HG02884 (cell line): ENCODE measurements around the gene APIP.
"Not testable (repeated sequence)": the region's sequence is repeated elsewhere in the genome, so short reads cannot be mapped to it uniquely, and the experiment has no call there.

Experiments used
- ATAC-seq: cut with Tn5 transposase; IDR thresholded peaks from one replicate; pipeline ENCODE4 v1.9.1; 2021; ENCODE audit warnings: mild to moderate bottlenecking, moderate library complexity; ENCODE audit not compliant: unreplicated experiment

APIP gene

DNA sequence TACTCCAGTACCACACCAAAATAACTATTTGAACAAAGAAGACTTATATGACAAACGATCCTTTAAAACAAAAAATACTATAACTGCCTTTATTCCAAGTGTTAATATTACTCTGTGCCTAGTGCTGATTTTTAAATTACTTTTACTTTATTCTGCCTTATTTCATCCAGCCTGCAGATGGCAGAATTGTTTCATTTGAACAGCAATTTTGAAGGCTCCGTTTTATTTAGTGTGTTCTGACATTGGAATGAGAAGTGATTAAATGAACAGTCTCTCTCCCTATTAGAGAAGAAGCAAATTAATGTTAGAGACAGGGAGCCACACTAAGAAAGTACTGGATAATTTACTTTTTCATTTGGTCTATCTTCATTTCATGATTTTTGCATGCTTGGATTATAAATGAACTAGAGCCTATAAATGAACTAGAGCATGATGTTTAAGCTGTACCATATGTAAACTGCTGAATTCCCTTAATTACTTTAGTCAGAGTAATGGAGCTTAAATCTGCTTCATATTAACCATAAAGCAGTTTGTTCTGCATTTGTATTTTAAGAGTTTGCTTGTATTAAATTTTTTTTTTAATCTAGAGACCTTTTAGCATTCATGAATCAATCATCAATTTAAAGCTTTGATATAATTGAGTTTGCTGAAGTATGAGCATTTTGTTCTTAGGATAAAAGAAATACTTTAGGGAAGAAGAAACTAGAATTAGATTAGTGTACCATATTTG lies 10.1 kb upstream of the APIP start:
- no peak for ATAC-seq

DNA sequence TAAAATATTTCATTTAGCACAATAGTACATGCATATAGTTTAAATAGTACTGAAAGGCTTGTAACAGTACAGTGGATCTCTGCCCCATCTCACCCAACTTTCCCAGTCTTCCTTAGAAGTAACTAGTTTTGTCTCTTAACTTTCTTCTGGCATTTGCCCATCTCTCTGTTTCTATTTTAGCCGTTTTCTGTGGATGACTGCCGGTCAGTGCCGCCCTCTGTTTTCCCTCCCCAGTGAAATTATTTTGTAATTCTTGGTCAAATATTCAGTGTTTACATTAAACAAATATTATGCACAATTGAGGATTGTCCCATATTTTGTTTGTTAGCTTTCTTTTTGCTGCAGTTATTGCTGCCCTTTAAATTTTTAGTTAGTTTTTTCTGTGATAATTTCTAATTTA lies 8.5 kb upstream of the APIP start:
- ATAC-seq = no peak

GRCh38 chr11:34921156-34921555 lies 5.0 kb upstream of the APIP start:
- ATAC-seq = no peak

GRCh38 chr11:34916843-34917770 lies 928 bp upstream of the APIP start:
- no peak for ATAC-seq

GRCh38 chr11:34915136-34916014 lies 804 bp downstream of the APIP start:
- ATAC-seq = peak; percentile 11

DNA sequence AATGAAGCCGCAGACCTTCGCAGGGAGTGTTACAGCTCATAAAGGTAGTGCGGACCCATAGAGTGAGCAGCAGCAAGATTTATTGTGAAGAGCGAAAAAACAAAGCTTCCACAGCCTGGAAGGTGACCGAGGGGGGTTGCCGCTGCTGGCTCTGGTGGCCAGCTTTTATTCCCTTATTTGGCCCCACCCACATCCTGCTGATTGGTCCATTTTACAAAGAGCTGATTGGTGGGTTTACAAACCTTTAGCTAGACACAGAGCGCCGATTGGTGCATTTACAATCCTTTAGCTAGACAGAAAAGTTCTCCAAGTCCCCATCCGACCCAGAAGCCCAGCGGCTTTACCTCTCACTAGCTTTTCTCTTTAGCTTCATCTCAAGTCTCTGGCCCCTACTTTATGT lies 2.6 kb downstream of the APIP start:
- not testable (repeated sequence) for ATAC-seq

DNA sequence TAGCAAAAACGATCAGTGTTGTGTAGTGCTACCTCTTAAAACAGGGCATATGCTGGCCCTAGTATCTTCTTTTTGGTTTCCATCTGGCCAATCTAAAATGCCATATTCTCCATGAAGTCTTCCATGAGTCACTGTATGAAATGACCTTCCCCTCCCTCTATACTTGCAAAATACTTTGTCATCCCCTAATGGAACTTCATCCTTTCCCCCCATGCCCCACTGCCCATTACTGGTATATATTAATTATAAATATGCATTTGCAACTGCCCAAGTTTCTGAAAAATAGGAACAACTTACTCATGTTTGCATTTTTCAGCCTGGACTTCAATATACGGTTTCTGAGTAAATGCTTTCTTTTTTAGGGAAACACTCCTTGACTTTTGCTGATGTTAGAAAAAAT lies 4.5 kb downstream of the APIP start:
- no peak for ATAC-seq

DNA sequence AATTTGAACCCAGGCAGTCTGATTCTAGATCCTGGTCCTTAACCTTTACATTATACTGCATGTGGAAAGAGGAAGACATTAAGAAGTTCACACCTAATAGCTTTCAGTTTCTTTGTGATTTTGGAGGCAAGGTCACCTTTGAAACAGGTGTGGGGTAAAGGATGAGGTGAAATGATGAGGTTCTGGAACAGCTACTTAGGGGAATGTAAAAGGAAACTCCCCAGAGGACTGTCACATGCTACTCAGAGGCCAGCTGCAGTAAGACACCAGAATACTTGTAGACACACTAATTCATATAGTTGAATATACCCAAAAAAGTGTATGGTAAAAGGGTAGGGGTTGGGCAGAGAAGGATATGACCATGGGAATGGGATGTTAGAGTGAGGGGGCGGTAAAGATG lies 5.4 kb downstream of the APIP start:
- peak; percentile 46 for ATAC-seq

DNA sequence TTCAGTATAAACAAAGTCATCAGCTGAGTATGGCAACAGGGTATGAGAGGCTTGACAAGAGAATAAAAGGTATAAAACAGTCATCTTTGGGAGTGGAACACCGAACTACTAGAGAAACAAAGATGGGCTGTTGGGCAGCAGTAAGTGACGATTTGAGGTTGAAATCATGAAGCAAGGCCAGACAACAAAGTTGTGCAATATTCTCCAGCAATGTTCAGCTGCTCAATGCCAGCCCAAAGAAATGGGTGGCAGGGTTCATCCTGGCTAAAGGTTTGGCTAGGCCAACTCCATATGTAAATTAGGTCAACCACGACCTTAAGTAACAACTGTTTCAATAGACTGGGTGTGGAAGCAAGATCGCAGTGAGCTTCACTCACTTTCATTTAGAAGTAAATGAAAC lies 6.2 kb downstream of the APIP start:
- ATAC-seq = no peak

- no peak for ATAC-seq
Observed at GRCh38 chr11:34909415-34909814, 6.8 kb downstream of the APIP start.

DNA sequence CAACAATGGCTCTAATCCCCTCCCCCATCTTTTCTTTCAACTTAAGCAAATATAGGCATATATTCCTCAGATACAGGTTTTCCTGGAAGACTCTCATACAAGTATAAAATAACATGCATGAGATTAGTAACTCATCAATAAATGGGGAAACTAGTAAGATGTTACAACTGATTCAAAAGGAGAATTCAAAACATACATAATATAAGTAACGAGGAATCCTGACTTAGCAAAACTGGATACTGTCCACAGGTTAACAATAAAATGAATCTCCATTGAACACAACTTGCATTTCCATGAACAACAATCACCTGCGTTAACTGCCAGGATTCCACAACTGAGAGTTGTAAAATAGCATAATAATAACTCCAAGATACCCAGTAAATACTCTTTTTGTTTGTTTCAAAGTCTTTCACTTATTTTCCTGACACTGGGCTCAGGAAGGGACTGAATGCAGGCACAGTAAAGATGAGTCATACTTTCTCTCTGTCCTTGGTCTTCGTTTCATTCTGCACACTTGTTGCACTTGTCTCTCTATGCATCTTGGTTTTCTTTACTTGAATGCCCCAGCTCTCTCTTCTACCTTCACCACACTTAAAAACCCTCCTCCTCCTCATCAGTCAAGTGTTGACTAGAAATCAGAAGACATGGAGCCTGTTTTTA lies 8.1 kb downstream of the APIP start:
- ATAC-seq = peak; percentile 70

DNA sequence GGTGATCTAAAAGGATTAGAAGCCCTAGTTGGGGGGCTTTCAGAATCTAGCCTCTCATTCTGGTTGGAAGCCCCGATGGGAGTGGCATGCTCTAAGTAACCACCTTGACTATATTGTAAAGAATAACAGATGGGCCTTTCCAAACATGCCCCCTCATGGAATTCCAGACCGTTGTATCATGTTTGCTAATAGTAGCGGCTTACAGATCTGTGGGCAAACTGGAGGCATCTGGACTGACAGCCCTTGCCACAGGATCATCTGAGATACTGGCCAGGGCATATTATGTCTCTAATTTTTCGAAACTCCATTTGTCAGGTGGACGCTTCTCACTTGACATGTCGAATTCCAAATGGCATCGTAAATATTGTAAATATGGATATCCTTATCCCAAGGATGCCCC lies 10.5 kb downstream of the APIP start:
- no peak for ATAC-seq

- ATAC-seq = no peak
Observed at GRCh38 chr11:34904421-34904955, 11.7 kb downstream of the APIP start.

GRCh38 chr11:34899633-34900016 lies 16.6 kb downstream of the APIP start:
- no peak for ATAC-seq

- no peak for ATAC-seq
Observed at GRCh38 chr11:34898474-34898873, 17.7 kb downstream of the APIP start.

DNA sequence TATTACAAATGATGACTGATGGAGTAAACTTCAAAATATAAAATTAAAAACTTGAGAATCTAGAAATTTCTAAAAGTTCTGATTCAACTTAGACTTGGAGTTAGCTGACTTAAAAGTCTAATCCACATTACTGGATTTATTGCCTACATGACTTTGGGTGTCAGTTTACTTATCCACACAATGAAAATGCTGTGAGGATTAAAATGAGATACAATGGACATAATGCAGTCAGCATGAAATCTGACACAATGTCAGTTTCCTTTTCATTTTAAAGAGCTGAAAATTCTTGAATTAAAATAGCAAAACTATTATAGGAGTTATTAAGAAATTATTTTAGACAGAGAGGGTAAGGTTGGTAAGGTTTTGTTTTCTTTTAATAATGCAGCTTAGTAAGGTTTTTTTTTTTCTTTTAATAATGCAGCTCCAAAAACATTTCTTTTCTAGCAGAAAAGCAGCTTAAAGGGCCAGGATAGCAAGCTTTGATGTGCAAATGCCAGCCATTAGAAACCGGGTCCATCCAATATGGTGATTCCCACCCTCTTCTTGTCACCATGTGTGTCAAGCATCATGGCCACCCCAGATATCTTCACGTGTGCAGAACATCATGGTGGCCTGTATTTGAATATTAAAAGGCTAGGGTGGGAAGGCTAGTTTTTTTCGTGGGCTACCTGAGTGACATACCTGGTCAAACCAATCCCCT lies 18.9 kb downstream of the APIP start:
- no peak for ATAC-seq

DNA sequence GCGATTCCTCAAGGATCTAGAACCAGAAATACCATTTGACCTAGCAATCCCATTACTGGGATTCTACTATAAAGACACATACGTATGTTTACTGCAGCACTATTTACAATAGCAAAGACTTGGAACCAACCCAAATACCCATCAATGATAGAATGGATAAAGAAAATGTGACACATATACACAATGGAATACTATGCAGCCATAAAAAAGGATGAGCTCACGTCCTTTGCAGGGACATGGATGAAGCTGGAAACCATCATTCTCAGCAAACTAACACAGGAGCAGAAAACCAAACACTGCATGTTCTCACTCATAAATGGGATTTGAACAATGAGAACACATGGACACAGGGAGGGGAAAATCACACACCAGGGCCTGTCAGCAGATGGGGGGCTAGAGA lies 20.0 kb downstream of the APIP start:
- not testable (repeated sequence) for ATAC-seq

DNA sequence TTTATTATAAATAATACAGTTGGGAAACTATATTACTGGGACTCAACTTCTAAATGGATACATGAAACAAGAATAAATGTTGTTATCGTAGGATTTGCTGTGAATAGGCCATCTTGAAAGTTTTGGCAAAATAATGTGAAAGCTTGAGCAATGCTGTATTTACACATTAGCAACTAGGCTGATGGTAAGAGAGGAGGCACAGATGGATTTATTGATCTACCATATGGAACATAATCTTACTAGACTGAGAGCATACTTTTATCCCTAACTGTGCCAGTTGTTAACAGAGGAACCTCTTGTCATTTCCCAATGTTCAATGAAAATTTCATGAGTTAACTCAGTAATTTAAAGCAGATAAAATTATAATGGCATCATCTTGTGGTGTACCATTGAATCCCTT lies 22.8 kb downstream of the APIP start:
- ATAC-seq = no peak

DNA sequence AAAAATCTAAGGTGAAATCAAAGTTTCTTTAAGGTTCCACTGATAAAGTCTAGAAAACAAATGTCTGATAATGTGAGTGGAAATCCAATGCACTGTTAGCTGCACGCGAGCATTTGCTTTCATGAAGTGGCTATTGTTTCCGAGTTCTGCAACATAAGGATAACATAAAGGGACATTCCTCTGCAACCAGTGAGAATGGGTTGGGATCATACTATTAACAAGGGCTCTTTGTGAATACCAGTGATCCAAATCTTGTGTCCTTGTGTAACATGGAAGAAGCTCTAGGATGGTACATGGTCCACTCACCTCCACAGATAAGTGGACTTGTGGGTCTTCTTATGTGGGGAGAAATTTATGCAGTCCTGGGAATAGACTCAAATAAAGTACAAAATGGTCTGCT lies 24.6 kb downstream of the APIP start:
- ATAC-seq = no peak

GRCh38 chr11:34890812-34891211 lies 25.4 kb downstream of the APIP start:
- ATAC-seq = no peak
